ENCODE measurements around the gene KRTAP12-1. TPM values are rescaled to one million over a fixed set of nuclear protein-coding genes. Genes with fewer than 3 reads are reported as not detected.

KRTAP12-1 gene
- total and polyA plus RNA-seq, 5 donors from 2014 or later: not detected

DNA sequence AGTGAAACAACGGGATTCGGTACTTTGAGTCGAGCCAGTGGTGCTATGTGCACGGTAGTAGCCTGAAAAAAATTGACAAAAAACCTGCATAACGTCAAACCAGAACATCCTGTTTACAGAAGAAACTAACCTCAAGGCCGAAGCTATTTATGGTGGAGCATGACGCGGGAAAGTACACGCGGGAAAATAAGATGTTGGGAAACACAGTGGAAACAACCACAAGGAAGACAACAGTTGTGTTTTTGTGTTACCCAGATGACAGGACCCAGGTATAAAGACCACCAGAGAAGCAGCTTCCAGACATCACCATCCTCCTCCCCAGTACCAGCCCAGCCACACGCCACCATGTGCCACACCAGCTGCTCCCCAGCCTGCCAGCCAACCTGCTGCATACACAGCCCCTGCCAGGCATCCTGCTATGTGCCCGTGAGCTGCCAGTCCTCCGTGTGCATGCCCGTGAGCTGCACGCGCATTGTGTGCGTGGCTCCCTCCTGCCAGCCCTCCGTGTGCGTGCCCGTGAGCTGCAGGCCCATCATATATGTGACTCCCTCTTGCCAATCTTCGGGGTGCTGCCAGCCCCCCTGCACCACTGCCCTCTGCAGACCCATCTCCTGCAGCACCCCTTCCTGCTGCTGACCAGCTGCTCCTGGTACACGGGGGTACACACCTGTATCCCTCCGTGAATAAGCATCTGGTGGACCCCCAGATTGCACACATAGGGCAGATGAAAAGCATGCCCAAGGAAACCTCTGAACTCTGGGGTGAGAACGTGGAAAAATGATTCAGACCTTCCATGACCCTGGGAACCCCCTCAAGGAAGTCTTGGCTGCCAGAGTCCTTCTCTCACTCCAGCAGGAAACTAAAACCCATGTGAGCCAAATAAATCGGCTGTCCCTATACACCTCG, 24.1 kb downstream of the KRTAP12-1 start, which contains the start of gene KRTAP12-3:
Gene KRTAP12-3, plus strand, starts transcription at position 298 of the 906 bp plus-strand sequence. Its CDS starts 48 bp downstream, at position 346.
- Histone ChIP-seq H3K4me1 (ENCODE audit: control insufficient read depth, insufficient read depth, low read length, poor library complexity, severe bottlenecking) (peaks cover 24% of the 10 kb centered on the region), H3K27me3 (ENCODE audit: control insufficient read depth, insufficient read depth, low read length) (peaks cover 3% of the 10 kb centered on the region), H3K27ac (ENCODE audit: insufficient read depth, low read length, poor library complexity, severe bottlenecking) (peak within 1 kb of the TSS; percentile 41), H3K9me3 (ENCODE audit: control insufficient read depth in 2 of 2, low read length in 2 of 2) (peaks cover 5 to 19% of the 10 kb centered on the region in 2 experiments), H3K4me3 (ENCODE audit: low read depth, low read length) (peak within 1 kb of the TSS; percentile 66), H3K36me3 (ENCODE audit: control insufficient read depth, insufficient read depth, low read length) (no peaks in the 10 kb centered on the region)
- peak within 1 kb of the TSS; percentile 80 to 95 (median 87) for H3K27ac Mint-ChIP-seq
- H3K36me3 Mint-ChIP-seq: peaks cover 8% of the 10 kb centered on the region
- H3K27me3 Mint-ChIP-seq: peaks cover 32% of the 10 kb centered on the region
- peak; percentile 55 to 66 for ATAC-seq (ENCODE audit: low read depth in 2 of 2)
- H3K9me3 Mint-ChIP-seq: peaks cover 0 to 34% (median 5%) of the 10 kb centered on the region in 7 donors
- H3K4me3 Mint-ChIP-seq: peak within 1 kb of the TSS; percentile 64 to 86 (median 79)
- peak in 2 of 3 donors; percentile 72 to 79 for DNase-seq
- peaks cover 11 to 47% (median 25%) of the 10 kb centered on the region in 4 donors for H3K4me1 Mint-ChIP-seq

- no peaks in the 10 kb centered on the region for H3K36me3 ChIP-seq (ENCODE audit: control insufficient read depth, insufficient read depth, low read length)
- peak overlapping the region; percentile 66 for H3K4me3 ChIP-seq (ENCODE audit: low read depth, low read length)
- H3K9me3 Mint-ChIP-seq: peaks cover 0 to 31% (median 5%) of the 10 kb centered on the region in 7 donors
- peaks cover 11 to 47% (median 25%) of the 10 kb centered on the region in 4 donors for H3K4me1 Mint-ChIP-seq
- H3K36me3 Mint-ChIP-seq: peaks cover 8% of the 10 kb centered on the region
- H3K9me3 ChIP-seq (ENCODE audit: control insufficient read depth in 2 of 2, low read length in 2 of 2): peaks cover 5 to 19% of the 10 kb centered on the region in 2 experiments
- peaks cover 3% of the 10 kb centered on the region for H3K27me3 ChIP-seq (ENCODE audit: control insufficient read depth, insufficient read depth, low read length)
- peaks cover 28% of the 10 kb centered on the region for H3K27me3 Mint-ChIP-seq
- DNase-seq (no peak), ATAC-seq (ENCODE audit: low read depth in 2 of 2) (no peak)
- no peak overlapping the region for H3K27ac ChIP-seq (ENCODE audit: insufficient read depth, low read length, poor library complexity, severe bottlenecking)
- peak overlapping the region; percentile 64 to 86 (median 79) for H3K4me3 Mint-ChIP-seq
- H3K27ac Mint-ChIP-seq: peak overlapping the region; percentile 80 to 95 (median 87)
- peaks cover 24% of the 10 kb centered on the region for H3K4me1 ChIP-seq (ENCODE audit: control insufficient read depth, insufficient read depth, low read length, poor library complexity, severe bottlenecking)
Observed at GRCh38 chr21:44656868-44657267, 25.1 kb downstream of the KRTAP12-1 start.

GRCh38 chr21:44654576-44655175, 27.3 kb downstream of the KRTAP12-1 start, which contains the start of gene KRTAP12-4:
Gene KRTAP12-4 (minus strand): TSS chr21:44654659. CDS start chr21:44654614, 45 bp downstream.
- Mint-ChIP-seq H3K36me3 (peaks cover 8% of the 10 kb centered on the region), H3K27ac (peak within 1 kb of the TSS; percentile 71 to 80 (median 72))
- peak in 1 of 3 donors; percentile 17 for DNase-seq

DNA sequence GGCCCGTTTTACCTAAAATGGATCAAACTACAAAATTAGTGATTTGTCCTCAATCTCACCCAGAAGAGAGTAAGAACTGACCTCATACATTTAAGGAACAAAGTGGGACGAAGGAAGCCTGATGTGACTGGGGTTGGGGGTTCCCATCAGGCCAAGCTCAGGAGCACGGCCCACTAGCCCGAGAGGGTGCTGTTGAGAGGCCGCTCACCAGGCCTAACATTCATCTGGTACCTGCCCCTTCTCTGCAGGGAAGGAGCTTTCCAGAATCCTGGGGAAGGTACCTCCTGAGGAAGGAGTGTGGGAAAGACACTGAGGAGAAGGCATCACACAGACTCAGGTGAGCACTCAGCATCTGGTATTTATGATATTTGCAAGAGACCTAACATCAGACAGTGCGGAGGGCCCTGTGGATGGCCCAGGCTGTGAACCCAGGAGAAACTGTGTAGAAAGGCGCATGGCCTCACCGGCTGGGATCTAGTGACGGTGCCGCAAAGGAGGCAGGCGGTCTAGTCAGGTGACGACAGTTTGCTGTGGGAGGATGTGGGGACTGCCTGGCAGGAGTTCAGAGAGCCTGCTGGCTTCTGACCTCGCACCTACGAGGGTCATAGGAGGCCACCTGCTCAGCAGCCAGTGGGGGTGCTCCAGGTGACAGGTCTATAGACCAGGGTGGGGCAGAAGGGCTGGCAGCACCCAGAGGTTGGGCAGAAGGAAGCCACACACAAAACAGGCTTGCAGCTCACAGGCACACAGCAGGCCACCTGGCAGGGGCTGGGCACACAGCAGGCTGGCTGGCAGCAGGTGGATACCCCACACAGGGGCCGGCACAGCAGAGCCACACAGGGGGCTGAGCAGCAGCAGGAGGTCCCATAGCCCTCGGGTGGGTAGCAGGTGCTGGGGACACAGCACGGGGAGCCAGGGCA, 28.0 kb downstream of the KRTAP12-1 start:
- Mint-ChIP-seq H3K36me3 (peaks cover 8% of the 10 kb centered on the region), H3K4me1 (peaks cover 11 to 40% (median 19%) of the 10 kb centered on the region in 4 donors), H3K27ac (peak overlapping the region; percentile 59 to 80 (median 72)), H3K4me3 (peak overlapping the region in 2 of 4 donors; percentile 15 to 38), H3K9me3 (peaks cover 0 to 26% (median 5%) of the 10 kb centered on the region in 7 donors), H3K27me3 (peaks cover 8% of the 10 kb centered on the region)
- Histone ChIP-seq H3K4me1 (ENCODE audit: control insufficient read depth, insufficient read depth, low read length, poor library complexity, severe bottlenecking) (peaks cover 21% of the 10 kb centered on the region), H3K4me3 (ENCODE audit: low read depth, low read length) (no peak overlapping the region), H3K36me3 (ENCODE audit: control insufficient read depth, insufficient read depth, low read length) (no peaks in the 10 kb centered on the region), H3K9me3 (ENCODE audit: control insufficient read depth in 2 of 2, low read length in 2 of 2) (peaks cover 5 to 19% of the 10 kb centered on the region in 2 experiments), H3K27me3 (ENCODE audit: control insufficient read depth, insufficient read depth, low read length) (no peaks in the 10 kb centered on the region), H3K27ac (ENCODE audit: insufficient read depth, low read length, poor library complexity, severe bottlenecking) (no peak overlapping the region)
- ATAC-seq (ENCODE audit: low read depth in 2 of 2): peak in 1 of 2 donors; percentile 25
- peak in 2 of 3 donors; percentile 18 to 19 for DNase-seq

More at GRCh38 chr21:44654576-44655175, 27.3 kb downstream of the KRTAP12-1 start, which contains the start of gene KRTAP12-4:
- no peak within 1 kb of the TSS for H3K27ac ChIP-seq (ENCODE audit: insufficient read depth, low read length, poor library complexity, severe bottlenecking)
- ATAC-seq (ENCODE audit: low read depth in 2 of 2): no peak
- H3K9me3 ChIP-seq (ENCODE audit: control insufficient read depth in 2 of 2, low read length in 2 of 2): peaks cover 5 to 19% of the 10 kb centered on the region in 2 experiments
- no peak within 1 kb of the TSS for H3K4me3 ChIP-seq (ENCODE audit: low read depth, low read length)
- Mint-ChIP-seq H3K27me3 (peaks cover 12% of the 10 kb centered on the region), H3K4me3 (peak within 1 kb of the TSS in 2 of 4 donors; percentile 15 to 38), H3K4me1 (peaks cover 11 to 47% (median 23%) of the 10 kb centered on the region in 4 donors), H3K9me3 (peaks cover 0 to 26% (median 5%) of the 10 kb centered on the region in 7 donors)
- no peaks in the 10 kb centered on the region for H3K36me3 ChIP-seq (ENCODE audit: control insufficient read depth, insufficient read depth, low read length)
- H3K4me1 ChIP-seq (ENCODE audit: control insufficient read depth, insufficient read depth, low read length, poor library complexity, severe bottlenecking): peaks cover 24% of the 10 kb centered on the region
- H3K27me3 ChIP-seq (ENCODE audit: control insufficient read depth, insufficient read depth, low read length): no peaks in the 10 kb centered on the region

DNA sequence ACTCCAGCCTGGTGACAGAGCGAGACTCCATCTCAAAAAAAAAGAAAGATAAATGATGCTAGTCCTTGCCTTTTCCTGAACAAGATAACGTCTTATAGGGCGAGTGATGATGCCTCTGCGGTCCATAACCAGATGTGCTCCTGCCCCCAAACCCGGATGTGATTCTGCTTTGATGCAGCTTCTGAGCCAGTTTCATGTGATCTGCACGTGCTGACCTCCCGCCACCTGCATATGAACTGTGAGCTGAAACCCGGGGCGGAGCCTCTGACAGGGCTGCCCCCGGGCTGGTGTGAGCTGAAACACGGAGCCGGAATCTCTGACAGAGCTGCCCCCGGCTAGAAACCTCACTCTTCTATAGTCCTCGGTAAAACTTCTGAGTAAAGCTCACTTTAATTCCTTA, 28.8 kb downstream of the KRTAP12-1 start:
- no peak for ATAC-seq (ENCODE audit: low read depth in 2 of 2)
- H3K9me3 ChIP-seq (ENCODE audit: control insufficient read depth in 2 of 2, low read length in 2 of 2): peaks cover 5 to 19% of the 10 kb centered on the region in 2 experiments
- peaks cover 0 to 26% (median 5%) of the 10 kb centered on the region in 7 donors for H3K9me3 Mint-ChIP-seq
- peaks cover 13% of the 10 kb centered on the region for H3K4me1 ChIP-seq (ENCODE audit: control insufficient read depth, insufficient read depth, low read length, poor library complexity, severe bottlenecking)
- H3K4me3 Mint-ChIP-seq: no peak overlapping the region
- peaks cover 8% of the 10 kb centered on the region for H3K36me3 Mint-ChIP-seq
- peaks cover 4% of the 10 kb centered on the region for H3K27me3 Mint-ChIP-seq
- H3K4me1 Mint-ChIP-seq: peaks cover 5 to 32% (median 13%) of the 10 kb centered on the region in 4 donors
- H3K4me3 ChIP-seq (ENCODE audit: low read depth, low read length): no peak overlapping the region
- no peaks in the 10 kb centered on the region for H3K27me3 ChIP-seq (ENCODE audit: control insufficient read depth, insufficient read depth, low read length)
- DNase-seq: no peak
- H3K36me3 ChIP-seq (ENCODE audit: control insufficient read depth, insufficient read depth, low read length): no peaks in the 10 kb centered on the region
- peak overlapping the region in 1 of 3 donors; percentile 72 for H3K27ac Mint-ChIP-seq
- no peak overlapping the region for H3K27ac ChIP-seq (ENCODE audit: insufficient read depth, low read length, poor library complexity, severe bottlenecking)

- H3K27ac Mint-ChIP-seq: no peak overlapping the region
- ATAC-seq (ENCODE audit: low read depth in 2 of 2): no peak
- no peaks in the 10 kb centered on the region for H3K36me3 Mint-ChIP-seq
Observed at GRCh38 chr21:44650973-44651675, 30.8 kb downstream of the KRTAP12-1 start.

More at GRCh38 chr21:44650973-44651675, 30.8 kb downstream of the KRTAP12-1 start:
- H3K4me1 ChIP-seq (ENCODE audit: control insufficient read depth, insufficient read depth, low read length, poor library complexity, severe bottlenecking): no peaks in the 10 kb centered on the region
- Mint-ChIP-seq H3K9me3 (peaks cover 0 to 6% (median 0%) of the 10 kb centered on the region in 7 donors), H3K4me1 (peaks cover 0 to 17% (median 0%) of the 10 kb centered on the region in 4 donors), H3K4me3 (no peak overlapping the region), H3K27me3 (peaks cover 4% of the 10 kb centered on the region)
- no peak overlapping the region for H3K27ac ChIP-seq (ENCODE audit: insufficient read depth, low read length, poor library complexity, severe bottlenecking)
- peaks cover 2 to 6% of the 10 kb centered on the region in 2 experiments for H3K9me3 ChIP-seq (ENCODE audit: control insufficient read depth in 2 of 2, low read length in 2 of 2)
- DNase-seq: no peak
- H3K4me3 ChIP-seq (ENCODE audit: low read depth, low read length): no peak overlapping the region
- no peaks in the 10 kb centered on the region for H3K36me3 ChIP-seq (ENCODE audit: control insufficient read depth, insufficient read depth, low read length)
- no peaks in the 10 kb centered on the region for H3K27me3 ChIP-seq (ENCODE audit: control insufficient read depth, insufficient read depth, low read length)

All from CD4-positive, CD25-positive, alpha-beta regulatory T cell (primary cell).